GM18867 (cell line): ENCODE measurements around the gene KCNG1.
A peak's percentile ranks its signal among the peaks of the same experiment; 100 is the strongest.
"Not testable (repeated sequence)": the region's sequence is repeated elsewhere in the genome, so short reads cannot be mapped to it uniquely, and the experiment has no call there.

Source experiments
- ATAC-seq: cut with Tn5 transposase; IDR thresholded peaks from one replicate; pipeline ENCODE4 v1.9.1; 2021; ENCODE audit warnings: mild to moderate bottlenecking, moderate library complexity; ENCODE audit not compliant: unreplicated experiment

The KCNG1 gene

DNA sequence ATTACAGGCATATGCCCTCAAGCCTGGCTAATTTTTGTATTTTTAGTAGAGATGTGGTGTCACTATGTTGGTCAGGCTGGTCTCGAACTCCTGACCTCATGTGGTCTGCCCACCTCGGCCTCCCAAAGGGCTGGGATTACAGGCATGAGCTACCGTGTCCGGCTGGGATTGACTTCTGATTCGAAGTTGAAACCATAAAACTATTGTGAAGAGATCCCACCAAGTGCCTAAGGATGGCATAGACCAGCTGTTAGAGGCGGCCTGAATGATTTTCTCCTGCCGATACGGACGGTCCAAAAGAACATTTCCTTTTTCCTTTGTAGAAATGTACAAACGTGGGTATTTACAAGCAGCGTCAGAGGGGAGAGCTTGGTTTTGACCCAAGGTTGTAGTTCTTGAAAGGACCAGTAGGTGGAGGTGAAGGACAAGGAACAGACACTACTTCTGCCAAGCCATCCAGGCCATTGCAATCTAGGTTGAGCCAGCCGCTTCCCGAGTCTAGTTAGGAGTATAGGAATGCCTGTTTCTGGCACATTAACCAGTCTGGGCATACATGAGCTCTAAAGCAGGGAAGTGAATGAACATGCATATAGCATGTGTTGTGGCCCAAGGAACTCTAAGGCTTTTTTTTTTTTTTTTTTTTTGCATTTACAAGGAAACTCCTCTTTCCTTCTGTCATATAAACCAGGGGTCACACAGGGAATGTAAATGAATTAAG is 35.3 kb downstream of the KCNG1 start:
- peak; percentile 52 for ATAC-seq

DNA sequence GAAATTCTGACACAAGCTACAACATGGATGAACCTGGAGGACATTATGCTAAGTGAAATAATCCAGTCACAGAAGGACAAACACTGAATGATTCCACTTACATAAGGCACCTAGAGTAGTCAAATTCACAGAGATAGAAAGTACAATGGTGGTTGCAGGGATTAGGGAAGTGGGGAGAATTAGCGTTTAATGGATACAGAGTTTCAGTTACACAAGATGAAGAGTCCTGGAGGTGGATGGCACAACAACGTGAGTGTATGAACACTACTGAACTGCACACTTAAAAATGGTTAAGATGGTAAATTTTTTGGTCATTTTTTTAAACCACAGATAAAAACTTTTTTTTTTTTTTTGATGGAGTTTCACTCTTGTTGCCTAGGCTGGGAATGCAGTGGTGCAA is 39.6 kb downstream of the KCNG1 start:
- no peak for ATAC-seq

DNA sequence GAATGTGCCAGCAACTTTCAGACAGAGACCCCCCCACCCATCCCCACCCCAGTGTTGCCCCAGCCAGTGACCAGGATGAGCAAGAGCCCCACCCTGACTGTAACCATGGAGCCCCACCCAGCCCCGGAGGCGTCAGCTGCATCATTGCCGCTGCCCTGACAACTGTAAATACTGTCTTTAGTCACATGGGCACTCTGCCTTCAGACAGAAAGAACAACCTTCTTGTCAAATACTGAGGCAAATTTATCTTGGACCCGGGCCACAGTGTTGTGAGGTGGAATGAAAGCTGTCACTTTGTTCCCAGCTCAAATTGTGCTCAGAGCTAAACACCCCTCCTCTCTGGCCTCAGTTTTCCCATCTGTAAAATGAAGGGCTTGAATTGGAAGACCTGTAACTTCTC is 40.5 kb downstream of the KCNG1 start:
- no peak for ATAC-seq

DNA sequence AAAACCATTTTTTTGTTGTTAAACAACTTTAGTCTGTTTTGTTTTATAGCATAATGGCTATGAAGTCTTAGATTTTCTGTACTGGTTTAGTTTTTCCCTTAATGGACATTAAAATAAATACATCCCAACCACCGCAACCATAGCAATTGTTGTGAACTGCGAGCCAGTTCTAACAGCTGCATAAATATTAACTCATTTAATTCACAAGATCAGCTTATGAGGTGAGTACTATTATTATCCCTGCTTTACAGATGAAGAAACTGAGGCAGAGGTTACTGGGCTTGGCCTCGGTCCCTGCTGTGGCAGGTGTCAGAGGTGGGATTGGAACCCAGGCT is 41.2 kb downstream of the KCNG1 start:
- ATAC-seq, result no peak

DNA sequence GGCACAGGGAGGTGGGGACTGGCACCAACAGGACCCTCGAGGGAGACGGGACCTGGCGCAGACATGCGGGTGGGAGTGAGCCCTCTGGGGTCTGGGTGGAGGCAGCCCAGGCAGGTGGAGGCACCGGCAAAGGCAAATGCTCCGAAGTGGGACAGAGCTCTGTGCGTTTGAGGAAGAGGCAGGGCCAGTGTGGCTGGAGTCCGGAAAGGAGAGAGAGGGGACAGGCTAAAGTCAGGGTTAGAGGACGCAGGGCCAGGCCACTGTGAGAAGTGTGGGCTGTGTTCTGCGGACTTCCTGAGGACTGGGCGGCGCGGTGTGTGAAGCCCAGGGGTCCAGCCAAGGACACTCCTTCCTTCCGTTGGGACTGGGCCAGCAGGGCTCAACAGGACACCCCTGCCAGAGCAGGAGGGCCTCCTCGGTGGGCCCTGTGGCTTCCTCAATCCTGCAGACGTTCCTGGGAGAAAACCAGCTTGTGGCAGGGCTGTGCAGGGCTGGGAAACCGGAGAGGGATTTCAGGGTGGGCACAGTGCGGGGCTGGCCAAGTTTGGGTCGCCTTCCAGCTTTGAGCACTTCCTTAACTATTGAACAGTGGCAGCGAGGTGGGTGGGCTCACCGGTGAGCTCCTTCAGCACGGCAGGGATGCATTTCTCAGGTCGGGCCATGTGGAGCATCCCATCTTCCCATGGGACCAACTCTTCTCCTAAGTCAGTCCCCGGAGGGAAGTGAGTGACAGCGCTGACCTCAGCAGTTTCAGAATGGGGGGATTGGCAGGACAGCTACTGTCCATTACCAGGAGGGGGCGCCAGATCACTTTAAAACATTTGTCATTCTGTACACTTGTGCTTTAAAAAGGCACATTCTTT is 41.8 kb downstream of the KCNG1 start:
- ATAC-seq, result no peak

DNA sequence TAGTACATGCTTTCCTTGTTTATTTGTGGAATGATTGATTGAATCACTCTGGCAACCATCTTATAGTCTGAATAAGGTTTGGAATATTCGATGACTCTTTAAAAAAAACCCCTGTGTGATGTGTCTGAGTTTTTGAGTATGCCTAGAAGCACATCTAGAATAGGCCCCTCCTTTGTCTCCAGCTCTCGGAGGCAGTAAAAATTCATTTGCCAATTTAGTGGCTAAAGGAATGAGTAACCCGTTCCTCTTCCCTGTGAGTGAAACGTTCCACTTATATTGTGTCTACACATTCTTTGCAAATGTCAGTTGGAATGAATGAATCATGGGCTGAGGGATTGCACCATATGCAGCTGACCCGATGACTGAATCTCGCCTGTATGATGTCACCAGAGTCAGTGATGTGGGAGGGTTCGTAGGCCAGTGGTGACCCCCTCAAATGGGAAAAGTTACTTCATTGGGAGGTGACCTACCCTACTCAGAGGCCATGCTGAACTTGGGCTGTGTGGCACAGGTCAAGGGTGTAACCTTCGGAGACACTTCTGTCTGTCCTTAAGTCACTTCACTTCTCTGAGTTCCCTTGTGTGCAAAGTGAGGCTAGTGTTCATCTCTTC is 42.7 kb downstream of the KCNG1 start:
- no peak for ATAC-seq

DNA sequence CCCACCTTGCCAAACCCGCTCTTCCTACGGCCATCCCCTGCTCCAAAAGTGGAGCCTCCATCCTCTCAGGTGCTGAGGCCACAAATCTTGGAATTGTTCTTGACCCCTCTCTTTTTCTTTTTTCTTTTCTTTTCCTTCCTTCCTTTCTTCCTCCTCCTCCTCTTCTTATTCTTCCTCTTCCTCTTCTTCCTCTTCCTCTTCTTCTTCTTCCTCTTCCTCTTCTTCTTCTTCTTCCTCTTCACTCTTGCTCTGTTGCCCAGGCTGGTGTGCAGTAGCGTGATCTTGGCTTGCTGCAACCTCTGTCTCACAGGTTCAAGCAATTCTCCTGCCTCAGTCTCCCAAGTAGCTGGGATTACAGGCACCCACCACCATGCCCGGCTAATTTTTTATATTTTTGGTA is 44.4 kb downstream of the KCNG1 start:
- not testable (repeated sequence) for ATAC-seq

DNA sequence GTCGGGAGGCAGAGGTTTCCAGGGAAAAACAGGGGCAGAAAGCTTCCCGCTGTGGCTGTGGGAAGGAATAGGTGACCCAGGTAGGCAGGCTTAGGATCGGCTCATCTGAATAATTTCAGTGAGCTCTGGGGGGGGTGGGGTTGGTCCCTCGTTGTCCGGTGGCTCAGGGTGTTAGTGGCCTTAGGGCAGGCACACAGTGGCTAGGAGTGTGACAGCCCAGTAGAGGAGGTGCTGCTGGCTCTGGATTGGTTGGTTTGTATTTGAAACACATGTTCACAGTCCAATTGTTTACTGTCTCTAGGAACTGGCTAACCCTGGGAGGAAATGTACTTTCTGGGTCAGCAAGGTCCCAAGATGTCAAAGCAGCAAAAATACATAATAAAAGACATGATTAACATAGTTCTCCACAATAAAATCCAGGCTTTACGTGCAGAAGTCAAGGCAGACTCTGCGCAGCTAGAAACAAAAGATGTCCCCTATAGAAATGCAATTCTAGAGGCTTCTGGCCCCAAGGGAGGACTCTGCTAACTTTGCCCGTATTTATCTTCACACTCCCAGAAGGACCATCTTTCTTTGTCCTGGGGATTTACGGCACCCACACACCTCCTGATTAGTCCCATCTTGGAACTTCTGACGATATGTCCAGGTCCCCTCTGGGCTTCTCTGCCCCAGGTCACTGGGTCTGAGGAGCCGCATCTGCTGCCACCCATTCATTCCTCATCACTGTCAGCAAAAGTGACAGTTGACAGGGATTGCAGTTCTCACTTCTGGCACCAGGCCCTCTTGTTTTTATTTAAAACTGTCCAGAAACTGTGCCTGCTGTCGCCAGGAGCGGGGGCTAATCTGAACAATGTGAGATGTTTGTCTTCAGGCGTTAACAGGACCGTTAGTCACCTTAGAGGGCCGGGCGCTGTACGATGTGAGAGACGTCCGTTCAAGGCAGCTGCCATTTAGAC is 45.6 kb downstream of the KCNG1 start:
- ATAC-seq, result no peak

DNA sequence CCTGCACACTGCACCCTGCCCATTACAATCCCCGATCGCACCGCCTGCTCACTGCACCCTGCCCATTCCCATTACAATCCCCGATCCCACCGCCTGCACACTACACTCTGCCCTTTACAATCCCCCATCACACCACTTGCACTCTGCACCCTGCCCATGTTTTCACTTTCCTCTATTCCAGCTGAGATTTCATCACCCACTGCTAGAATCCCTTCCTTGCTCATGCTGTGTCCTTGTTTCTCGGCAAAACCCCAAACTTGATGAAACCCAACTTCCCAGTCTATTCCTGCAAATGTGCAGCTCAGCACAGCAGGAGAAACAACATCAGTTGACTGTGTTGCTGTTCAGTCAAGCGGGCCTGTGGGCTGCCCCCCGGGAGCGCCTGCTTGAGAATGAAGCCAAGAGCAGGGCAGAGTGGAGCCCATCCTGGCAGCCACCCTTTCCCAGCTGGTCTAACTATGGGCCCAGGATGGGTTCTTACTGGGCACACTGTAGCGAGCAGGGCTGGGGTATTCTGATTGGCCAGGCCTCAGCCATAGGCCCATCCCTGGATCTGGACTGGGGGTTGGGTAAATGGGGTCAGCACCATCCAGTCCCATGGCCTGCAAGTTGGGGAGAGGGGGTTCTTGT is 47.1 kb downstream of the KCNG1 start:
- no peak for ATAC-seq

DNA sequence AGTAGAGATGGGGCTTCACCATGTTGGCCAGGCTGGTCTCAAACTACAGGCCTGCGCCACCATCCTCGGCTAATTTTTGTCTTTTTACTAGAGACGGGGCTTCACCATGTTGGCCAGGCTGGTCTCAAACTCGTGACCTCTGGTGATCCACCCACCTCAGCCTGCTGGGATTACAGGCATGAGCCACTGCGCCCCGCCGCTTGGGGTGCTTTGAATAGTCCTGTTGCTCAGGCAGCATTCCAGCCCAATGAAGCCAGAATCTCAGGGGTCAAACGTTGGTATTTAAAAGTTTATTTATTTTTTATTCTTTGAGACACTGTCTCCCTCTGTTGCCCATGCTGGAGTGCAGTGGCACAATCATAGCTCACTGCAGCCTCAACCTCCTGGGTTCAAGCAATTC is 53.0 kb downstream of the KCNG1 start:
- no peak for ATAC-seq

DNA sequence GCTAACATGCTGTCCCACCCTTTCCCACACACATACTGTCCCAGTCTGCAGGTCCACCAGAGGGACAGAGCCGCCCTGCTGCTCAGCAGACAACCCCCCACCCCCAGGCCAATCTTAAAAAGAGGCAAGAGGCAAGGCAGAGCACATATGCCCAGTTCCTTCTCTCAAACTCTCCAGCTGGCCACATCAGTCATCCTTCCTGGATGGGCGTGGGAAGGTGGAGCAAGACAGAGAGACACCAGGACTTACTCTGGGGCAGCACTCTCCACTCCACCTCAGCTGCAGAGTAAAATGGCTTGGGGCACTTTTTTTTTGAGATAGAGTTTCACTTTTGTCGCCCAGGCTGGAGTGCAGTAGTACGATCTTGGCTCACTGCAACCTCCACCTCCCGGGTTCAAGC is 53.5 kb downstream of the KCNG1 start:
- no peak for ATAC-seq

DNA sequence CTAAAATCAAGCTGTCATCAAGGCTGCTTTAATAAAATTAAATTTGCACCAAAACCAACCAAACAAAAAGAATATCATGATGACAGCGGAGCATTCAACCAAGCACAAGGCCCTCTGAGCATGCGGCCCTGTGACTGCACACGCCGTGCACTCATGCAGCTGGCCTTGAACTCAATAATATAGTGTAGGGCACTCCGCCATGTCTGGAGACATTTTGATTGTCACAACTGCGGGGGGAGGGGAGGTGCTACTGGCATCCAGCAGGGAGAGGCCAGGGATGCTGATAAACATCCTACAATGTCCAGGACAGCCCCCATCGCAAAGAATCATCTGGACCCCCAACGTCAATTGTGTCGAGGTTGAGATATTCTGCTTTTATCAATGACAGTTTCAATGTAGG is 54.6 kb downstream of the KCNG1 start:
- ATAC-seq, result no peak

DNA sequence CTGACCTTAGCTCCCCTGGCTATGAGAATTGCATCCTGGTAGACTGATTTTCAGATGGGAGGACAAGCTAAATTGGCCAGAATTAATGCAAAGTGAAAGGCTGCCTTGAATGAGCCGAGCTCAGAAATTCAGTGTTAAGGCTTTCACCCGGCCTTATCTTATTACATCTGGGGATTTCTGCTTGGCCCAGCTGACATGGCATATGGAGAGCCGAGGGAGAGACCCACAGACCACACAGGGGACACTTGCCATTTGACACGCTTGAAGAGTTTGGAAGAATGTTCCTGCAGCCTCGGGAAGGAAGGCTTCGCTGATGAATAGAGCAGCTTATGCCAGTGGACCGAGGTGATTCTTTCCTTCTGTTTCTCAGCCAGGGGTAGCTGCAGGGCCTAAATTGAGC is 55.3 kb downstream of the KCNG1 start:
- no peak for ATAC-seq

DNA sequence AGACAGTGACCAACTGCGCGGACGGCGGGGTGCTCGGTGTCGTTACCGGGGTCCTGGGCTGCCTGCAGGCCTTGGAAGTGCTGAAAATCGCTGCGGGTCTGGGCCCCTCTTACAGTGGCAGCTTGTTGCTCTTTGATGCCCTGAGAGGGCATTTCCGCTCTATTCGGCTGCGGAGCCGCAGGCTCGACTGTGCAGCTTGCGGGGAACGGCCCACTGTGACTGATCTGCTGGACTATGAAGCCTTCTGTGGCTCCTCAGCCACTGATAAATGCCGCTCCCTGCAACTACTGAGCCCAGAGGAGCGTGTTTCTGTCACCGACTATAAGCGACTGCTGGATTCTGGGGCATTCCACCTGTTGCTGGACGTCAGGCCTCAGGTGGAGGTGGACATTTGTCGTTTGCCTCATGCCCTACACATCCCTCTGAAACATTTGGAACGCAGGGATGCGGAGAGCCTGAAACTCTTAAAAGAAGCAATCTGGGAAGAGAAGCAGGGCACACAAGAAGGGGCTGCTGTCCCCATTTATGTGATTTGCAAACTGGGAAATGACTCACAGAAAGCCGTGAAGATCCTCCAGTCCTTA is 63.3 kb downstream of the KCNG1 start:
- no peak for ATAC-seq

DNA sequence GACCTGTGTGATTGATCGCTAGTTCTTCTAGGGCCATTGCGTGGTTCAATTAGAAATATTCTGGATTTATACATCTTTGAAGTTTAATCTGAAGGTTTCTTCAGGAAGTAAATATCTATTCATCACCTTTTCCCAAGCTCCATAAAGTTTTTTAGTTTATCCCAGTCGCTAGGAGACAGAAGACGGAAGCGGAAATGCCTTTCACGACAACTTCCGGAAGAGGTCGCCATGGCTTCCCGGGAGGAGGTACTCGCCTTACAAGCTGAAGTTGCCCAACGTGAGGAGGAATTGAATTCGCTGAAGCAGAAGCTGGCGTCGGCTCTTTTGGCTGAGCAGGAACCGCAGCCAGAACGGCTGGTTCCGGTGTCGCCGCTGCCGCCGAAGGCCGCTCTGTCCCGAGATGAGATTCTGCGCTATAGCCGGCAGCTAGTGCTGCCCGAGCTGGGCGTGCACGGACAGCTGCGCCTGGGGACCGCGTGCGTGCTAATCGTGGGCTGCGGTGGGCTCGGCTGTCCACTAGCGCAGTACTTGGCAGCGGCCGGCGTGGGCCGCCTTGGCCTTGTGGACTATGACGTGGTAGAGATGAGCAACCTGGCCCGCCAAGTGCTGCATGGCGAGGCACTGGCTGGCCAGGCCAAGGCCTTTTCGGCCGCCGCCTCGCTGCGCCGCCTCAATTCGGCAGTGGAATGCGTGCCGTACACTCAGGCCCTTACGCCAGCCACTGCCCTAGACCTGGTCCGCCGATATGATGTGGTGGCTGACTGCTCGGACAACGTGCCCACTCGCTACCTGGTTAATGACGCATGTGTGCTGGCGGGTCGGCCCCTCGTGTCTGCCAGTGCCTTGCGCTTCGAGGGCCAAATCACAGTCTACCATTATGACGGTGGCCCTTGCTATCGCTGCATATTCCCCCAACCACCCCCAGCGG is 64.0 kb downstream of the KCNG1 start, which contains the start of gene MOCS3:
Gene MOCS3 (plus strand): TSS at position 204 of the 928 bp plus-strand sequence. CDS start 25 bp downstream, at position 229.
- peak; percentile 84 for ATAC-seq

DNA sequence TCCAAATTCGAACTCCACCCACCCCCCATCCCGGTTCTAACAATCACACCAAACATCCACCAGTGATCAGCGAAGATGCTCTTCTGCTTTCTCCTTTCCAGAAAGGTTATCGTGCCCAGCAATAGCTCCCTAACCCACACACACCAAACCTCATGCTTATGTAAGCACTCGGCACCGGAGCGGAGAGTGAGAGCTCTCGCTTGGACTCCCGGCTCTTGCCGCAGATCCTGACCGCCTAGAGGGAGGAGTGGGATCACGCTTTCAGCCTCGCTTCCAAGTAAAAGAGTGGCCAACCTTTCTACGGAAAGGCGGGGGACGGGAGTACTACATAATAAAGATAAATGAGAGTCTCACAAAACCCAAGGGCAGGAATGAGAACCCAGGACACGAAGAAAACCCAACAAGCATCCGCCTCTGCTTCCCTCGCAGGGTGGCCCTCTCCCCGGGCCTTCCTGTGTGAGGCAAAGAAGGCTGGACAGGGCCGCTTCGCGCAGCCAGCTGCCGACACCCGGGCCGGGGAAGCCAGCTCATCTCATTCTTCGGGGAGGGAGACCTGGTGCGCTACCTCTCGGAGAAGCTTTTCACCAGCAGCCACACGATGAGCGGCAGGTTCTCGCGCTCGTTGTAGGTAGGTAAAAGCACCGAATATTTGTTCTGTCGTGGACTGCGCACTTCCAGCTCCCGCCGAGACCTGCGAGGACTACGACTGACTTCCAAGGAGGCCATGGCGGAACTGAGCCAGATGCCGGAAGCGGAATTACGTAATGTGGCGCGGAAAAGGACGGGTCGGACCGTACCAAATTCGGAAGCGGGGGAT is 64.9 kb downstream of the KCNG1 start, which contains the start of gene DPM1:
Gene DPM1 (minus strand): TSS at position 735 of the 817 bp plus-strand sequence. CDS start 9 bp downstream, at position 726.
- peak; percentile 80 for ATAC-seq

DNA sequence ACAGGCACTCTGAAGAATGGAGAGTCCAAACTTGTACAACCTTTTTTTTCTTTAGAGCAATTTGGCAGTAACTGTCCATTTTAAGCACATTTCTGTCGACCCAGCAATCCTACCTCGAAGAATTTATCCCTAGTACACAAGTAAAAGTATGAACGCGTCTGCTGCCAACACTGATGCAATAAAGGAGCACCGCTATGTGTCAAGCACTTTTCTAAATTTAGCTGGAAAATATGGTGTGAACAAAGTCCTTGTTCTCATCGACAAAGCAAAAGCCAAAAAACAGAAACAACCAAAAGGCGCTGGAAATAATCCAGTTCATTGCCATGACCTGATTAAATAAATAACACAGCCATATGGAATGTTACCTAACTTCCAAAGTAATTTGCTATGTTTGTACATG is 65.6 kb downstream of the KCNG1 start:
- no peak for ATAC-seq

DNA sequence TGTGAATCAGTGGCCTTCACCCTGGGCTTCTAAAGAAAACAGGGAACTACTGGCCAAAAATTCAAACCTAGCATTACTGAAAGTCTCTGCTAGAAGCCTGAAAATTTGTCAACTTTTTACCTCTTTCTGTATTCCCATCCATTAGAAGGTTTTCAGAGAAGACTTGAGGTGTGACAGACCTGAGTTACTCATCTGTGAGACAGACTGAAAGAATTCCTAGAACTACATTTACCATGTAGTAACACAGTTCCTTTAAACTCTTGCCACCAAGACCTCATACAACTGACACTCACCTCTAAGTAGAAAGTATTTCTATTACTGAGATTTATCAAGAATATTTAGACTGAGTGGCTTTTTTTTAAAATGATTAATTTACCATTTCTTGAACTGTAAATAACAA is 69.1 kb downstream of the KCNG1 start:
- no peak for ATAC-seq
